NCI-H1092 treated with DMSO at 0.1 percent for 48 hours (cell line): ENCODE measurements around the gene SIAH1.
"Not testable (repeated sequence)": the region's sequence is repeated elsewhere in the genome, so short reads cannot be mapped to it uniquely, and the experiment has no call there.

ENCODE experiments used
- DNase-seq: peaks from one replicate; lab custom pipeline; 2025; lab: John Stamatoyannopoulos, UW

SIAH1 gene

GRCh38 chr16:48393485-48394354 lies 8.5 kb upstream of the SIAH1 start:
- DNase-seq, result no peak

GRCh38 chr16:48392407-48392806 lies 7.2 kb upstream of the SIAH1 start:
- no peak for DNase-seq

- no peak for DNase-seq
These were observed 1.5 kb upstream of the SIAH1 start for GRCh38 chr16:48386559-48387312.

GRCh38 chr16:48384520-48385252 lies 527 bp downstream of the SIAH1 start:
- DNase-seq, result peak; percentile 70

GRCh38 chr16:48383877-48384519 lies 1.2 kb downstream of the SIAH1 start:
- peak; percentile 34 for DNase-seq

- DNase-seq, result no peak
These were observed 2.0 kb downstream of the SIAH1 start for GRCh38 chr16:48383009-48383876.

GRCh38 chr16:48382131-48382530 lies 3.1 kb downstream of the SIAH1 start:
- no peak for DNase-seq

- DNase-seq, result no peak
These were observed 4.0 kb downstream of the SIAH1 start for GRCh38 chr16:48381201-48381600.

- DNase-seq, result no peak
These were observed 6.4 kb downstream of the SIAH1 start for GRCh38 chr16:48378836-48379235.

- no peak for DNase-seq
These were observed 6.9 kb downstream of the SIAH1 start for GRCh38 chr16:48378276-48378675.

- DNase-seq, result not testable (repeated sequence)
These were observed 7.9 kb downstream of the SIAH1 start for GRCh38 chr16:48377301-48377700.

GRCh38 chr16:48374255-48374654 lies 11.0 kb downstream of the SIAH1 start:
- DNase-seq, result no peak

- no peak for DNase-seq
These were observed 11.8 kb downstream of the SIAH1 start for GRCh38 chr16:48373258-48374029.

GRCh38 chr16:48372744-48373143 lies 12.5 kb downstream of the SIAH1 start:
- no peak for DNase-seq

- no peak for DNase-seq
These were observed 13.8 kb downstream of the SIAH1 start for GRCh38 chr16:48371393-48371780.

GRCh38 chr16:48370668-48371392 lies 14.4 kb downstream of the SIAH1 start:
- DNase-seq, result not testable (repeated sequence)

- no peak for DNase-seq
These were observed 15.0 kb downstream of the SIAH1 start for GRCh38 chr16:48370229-48370628.

- no peak for DNase-seq
These were observed 15.4 kb downstream of the SIAH1 start for GRCh38 chr16:48369765-48370164.

GRCh38 chr16:48367441-48368049 lies 17.7 kb downstream of the SIAH1 start:
- no peak for DNase-seq
